GM23248 (cell line): ENCODE data around the gene KIAA1671.

Experiments used
- EZH2 ChIP-seq: fragments of 200-600 bp; sonication (generic); IDR thresholded peaks from 2 replicates; pipeline ENCODE4 v1.6.1; 2018; ENCODE audit warnings: antibody characterized with exemption, mild to moderate bottlenecking; ENCODE audit not compliant: insufficient read depth, poor library complexity, severe bottlenecking
- EZH2phosphoT487 ChIP-seq: fragments of 200-600 bp; sonication (generic); IDR thresholded peaks from 2 replicates; pipeline ENCODE4 v1.6.1; 2018; ENCODE audit warnings: antibody characterized with exemption, moderate library complexity, mild to moderate bottlenecking, low read depth; ENCODE audit not compliant: insufficient read depth

GRCh38 chr22:25027043-25027906 lies 74.8 kb downstream of the KIAA1671 start:
- TF ChIP-seq EZH2phosphoT487 (no peak), EZH2 (no peak)
